HG02759 (cell line): Measurements from ENCODE around the gene KLHL21.

Experiments used
- ATAC-seq: cut with Tn5 transposase; IDR thresholded peaks from one replicate; pipeline ENCODE4 v1.9.1; 2021; ENCODE audit warnings: mild to moderate bottlenecking, moderate library complexity; ENCODE audit not compliant: unreplicated experiment

The KLHL21 gene

GRCh38 chr1:6557597-6557996, 45.1 kb downstream of the KLHL21 start:
- ATAC-seq: no peak

- ATAC-seq: no peak
These were observed 47.5 kb downstream of the KLHL21 start, which contains the start of gene TAS1R1 for GRCh38 chr1:6554907-6555778. TAS1R1 (plus strand) TSS chr1:6555307; CDS start chr1:6555374, 67 bp downstream.

GRCh38 chr1:6554031-6554906, 48.4 kb downstream of the KLHL21 start, which contains the start of gene NOL9:
NOL9 (minus strand) TSS chr1:6554513; CDS start chr1:6554502, 11 bp downstream.
- peak; percentile 94 for ATAC-seq

- ATAC-seq: no peak
These were observed 55.4 kb downstream of the KLHL21 start for GRCh38 chr1:6547301-6547700.

GRCh38 chr1:6546326-6546725, 56.3 kb downstream of the KLHL21 start:
- no peak for ATAC-seq

- no peak for ATAC-seq
These were observed 57.2 kb downstream of the KLHL21 start for GRCh38 chr1:6545276-6546112.

GRCh38 chr1:6544831-6545230, 57.8 kb downstream of the KLHL21 start:
- ATAC-seq: no peak
